ENCODE measurements around the gene HS3ST3B1. TPM values are rescaled to one million over a fixed set of nuclear protein-coding genes. Genes with fewer than 3 reads are reported as not detected.

HS3ST3B1 gene
- total RNA-seq, 1 donor from 2014 or later = 8.7 TPM

GRCh38 chr17:14269473-14269872 is 31.4 kb upstream of the HS3ST3B1 start:
- Mint-ChIP-seq H3K4me1 (ENCODE audit: low read depth, unreplicated experiment) (no peaks in the 10 kb centered on the region), H3K4me3 (ENCODE audit: unreplicated experiment) (no peak overlapping the region), H3K36me3 (ENCODE audit: low read depth, unreplicated experiment) (no peaks in the 10 kb centered on the region), H3K27me3 (ENCODE audit: low read depth, unreplicated experiment) (peaks cover 7% of the 10 kb centered on the region), H3K27ac (ENCODE audit: unreplicated experiment) (no peak overlapping the region), H3K9me3 (ENCODE audit: unreplicated experiment) (no peaks in the 10 kb centered on the region)
- Histone ChIP-seq H4K20me1 (ENCODE audit: insufficient read depth, low read length) (no peaks in the 10 kb centered on the region), H3K36me3 (ENCODE audit: insufficient read depth, low read length) (no peaks in the 10 kb centered on the region), H3K4me3 (ENCODE audit: insufficient read depth, low read depth, low read length) (no peak overlapping the region), H3K4me1 (ENCODE audit: insufficient read depth, low read length) (no peaks in the 10 kb centered on the region), H3K9ac (ENCODE audit: low read length) (no peak overlapping the region), H3K9me3 (ENCODE audit: insufficient read depth, low read depth, low read length) (no peaks in the 10 kb centered on the region), H3K27me3 (ENCODE audit: insufficient read depth, low read length) (peaks cover 3% of the 10 kb centered on the region), H3K79me2 (ENCODE audit: insufficient read depth, low read length) (no peaks in the 10 kb centered on the region), H3K27ac (ENCODE audit: low read depth, low read length) (no peak overlapping the region), H3K4me2 (ENCODE audit: low read length) (no peak overlapping the region), H2AFZ (ENCODE audit: low read depth, low read length) (no peak overlapping the region)
- FAIRE-seq = no peak
- TF ChIP-seq EZH2 (IDR thresholded peaks at IDR 0.05; ENCODE audit: insufficient read depth, low read length) (no peak), CTCF (IDR thresholded peaks at IDR 0.05; ENCODE audit: insufficient read depth, low read depth, low read length) (no peak)
- no peak for DNase-seq (ENCODE audit: low read depth)

- DNase-seq (ENCODE audit: low read depth) = no peak
- no peak overlapping the region for H3K4me3 ChIP-seq (ENCODE audit: insufficient read depth, low read depth, low read length)
- FAIRE-seq = no peak
- H2AFZ ChIP-seq (ENCODE audit: low read depth, low read length) = no peak overlapping the region
- Mint-ChIP-seq H3K27ac (ENCODE audit: unreplicated experiment) (no peak overlapping the region), H3K4me3 (ENCODE audit: unreplicated experiment) (no peak overlapping the region), H3K4me1 (ENCODE audit: low read depth, unreplicated experiment) (no peaks in the 10 kb centered on the region), H3K9me3 (ENCODE audit: unreplicated experiment) (no peaks in the 10 kb centered on the region), H3K27me3 (ENCODE audit: low read depth, unreplicated experiment) (peaks cover 7% of the 10 kb centered on the region), H3K36me3 (ENCODE audit: low read depth, unreplicated experiment) (no peaks in the 10 kb centered on the region)
- no peak overlapping the region for H3K9ac ChIP-seq (ENCODE audit: low read length)
- H3K4me2 ChIP-seq (ENCODE audit: low read length) = no peak overlapping the region
- no peaks in the 10 kb centered on the region for H3K4me1 ChIP-seq (ENCODE audit: insufficient read depth, low read length)
- H3K36me3 ChIP-seq (ENCODE audit: insufficient read depth, low read length) = no peaks in the 10 kb centered on the region
- no peak overlapping the region for H3K27ac ChIP-seq (ENCODE audit: low read depth, low read length)
- H4K20me1 ChIP-seq (ENCODE audit: insufficient read depth, low read length) = no peaks in the 10 kb centered on the region
- H3K27me3 ChIP-seq (ENCODE audit: insufficient read depth, low read length) = no peaks in the 10 kb centered on the region
- TF ChIP-seq CTCF (IDR thresholded peaks at IDR 0.05; ENCODE audit: insufficient read depth, low read depth, low read length) = no peak
- H3K9me3 ChIP-seq (ENCODE audit: insufficient read depth, low read depth, low read length) = no peaks in the 10 kb centered on the region
- no peaks in the 10 kb centered on the region for H3K79me2 ChIP-seq (ENCODE audit: insufficient read depth, low read length)
Observed at GRCh38 chr17:14270508-14270907, 30.4 kb upstream of the HS3ST3B1 start.

- no peak overlapping the region for H3K27ac Mint-ChIP-seq (ENCODE audit: unreplicated experiment)
- Histone ChIP-seq H3K4me3 (ENCODE audit: insufficient read depth, low read depth, low read length) (no peak overlapping the region), H3K27ac (ENCODE audit: low read depth, low read length) (no peak overlapping the region), H3K9me3 (ENCODE audit: insufficient read depth, low read depth, low read length) (no peaks in the 10 kb centered on the region), H3K79me2 (ENCODE audit: insufficient read depth, low read length) (no peaks in the 10 kb centered on the region), H3K36me3 (ENCODE audit: insufficient read depth, low read length) (no peaks in the 10 kb centered on the region), H3K27me3 (ENCODE audit: insufficient read depth, low read length) (no peaks in the 10 kb centered on the region), H2AFZ (ENCODE audit: low read depth, low read length) (no peak overlapping the region), H4K20me1 (ENCODE audit: insufficient read depth, low read length) (no peaks in the 10 kb centered on the region), H3K9ac (ENCODE audit: low read length) (no peak overlapping the region), H3K4me1 (ENCODE audit: insufficient read depth, low read length) (no peaks in the 10 kb centered on the region), H3K4me2 (ENCODE audit: low read length) (no peak overlapping the region)
- no peak overlapping the region for H3K4me3 Mint-ChIP-seq (ENCODE audit: unreplicated experiment)
- no peaks in the 10 kb centered on the region for H3K27me3 Mint-ChIP-seq (ENCODE audit: low read depth, unreplicated experiment)
- TF ChIP-seq CTCF (IDR thresholded peaks at IDR 0.05; ENCODE audit: insufficient read depth, low read depth, low read length) = no peak
- no peak for TF ChIP-seq EZH2 (IDR thresholded peaks at IDR 0.05; ENCODE audit: insufficient read depth, low read length)
- H3K36me3 Mint-ChIP-seq (ENCODE audit: low read depth, unreplicated experiment) = no peaks in the 10 kb centered on the region
- no peaks in the 10 kb centered on the region for H3K9me3 Mint-ChIP-seq (ENCODE audit: unreplicated experiment)
- DNase-seq (ENCODE audit: low read depth) = no peak
- no peaks in the 10 kb centered on the region for H3K4me1 Mint-ChIP-seq (ENCODE audit: low read depth, unreplicated experiment)
- FAIRE-seq = no peak
Observed at GRCh38 chr17:14276535-14277250, 24.2 kb upstream of the HS3ST3B1 start.

All from astrocyte (in vitro differentiated cells and primary cell).